Right lobe of liver (tissue), 4 donors: ENCODE results near the gene TNFAIP8.

ENCODE experiments used
- POLR2A ChIP-seq: fragments of 450-650 bp; IDR thresholded peaks from one replicate; pipeline ENCODE4 v1.6.1; 2017; ENCODE audit warnings: antibody characterized with exemption, mild to moderate bottlenecking
- TF ChIP-seq, protein P1 (sequence below), 4 donors: fragments of 200-600 bp in 3 of 4; fragments of 450-650 bp in 1 of 4; IDR thresholded peaks; one replicate each; pipeline versions ENCODE4 v1.5.1 to v1.8.0; 2016 to 2022; ENCODE audit warnings: antibody characterized with exemption in 4 of 4, mild to moderate bottlenecking in 2 of 4
- donor health status: DM: no; HTN: no; CAD: no.
- donor health status: DM: no; HTN: no; CAD: no.
- donor health status: DM: no; HTN: yes; CAD: no.

DNA sequence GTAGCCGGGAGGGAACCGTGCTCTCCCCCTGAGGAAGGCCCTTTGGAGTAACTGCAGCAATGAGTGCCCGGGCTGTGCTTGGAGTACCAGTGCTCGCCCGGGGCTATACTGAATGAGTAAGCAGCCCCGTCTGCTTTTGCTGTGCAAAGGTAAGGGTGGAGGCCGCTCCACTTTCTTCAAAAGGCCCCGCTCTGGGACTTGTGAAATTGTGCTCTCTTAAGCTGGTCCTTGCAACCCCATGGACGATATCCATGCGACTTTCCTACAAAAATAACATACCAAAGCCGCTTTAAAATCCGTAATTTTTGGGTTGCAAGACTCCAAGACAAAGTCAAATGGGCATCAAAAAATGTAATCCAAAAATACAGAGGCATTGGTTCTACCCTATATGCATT lies 578 bp upstream of the TNFAIP8 start:
- TF ChIP-seq, protein P1, sequence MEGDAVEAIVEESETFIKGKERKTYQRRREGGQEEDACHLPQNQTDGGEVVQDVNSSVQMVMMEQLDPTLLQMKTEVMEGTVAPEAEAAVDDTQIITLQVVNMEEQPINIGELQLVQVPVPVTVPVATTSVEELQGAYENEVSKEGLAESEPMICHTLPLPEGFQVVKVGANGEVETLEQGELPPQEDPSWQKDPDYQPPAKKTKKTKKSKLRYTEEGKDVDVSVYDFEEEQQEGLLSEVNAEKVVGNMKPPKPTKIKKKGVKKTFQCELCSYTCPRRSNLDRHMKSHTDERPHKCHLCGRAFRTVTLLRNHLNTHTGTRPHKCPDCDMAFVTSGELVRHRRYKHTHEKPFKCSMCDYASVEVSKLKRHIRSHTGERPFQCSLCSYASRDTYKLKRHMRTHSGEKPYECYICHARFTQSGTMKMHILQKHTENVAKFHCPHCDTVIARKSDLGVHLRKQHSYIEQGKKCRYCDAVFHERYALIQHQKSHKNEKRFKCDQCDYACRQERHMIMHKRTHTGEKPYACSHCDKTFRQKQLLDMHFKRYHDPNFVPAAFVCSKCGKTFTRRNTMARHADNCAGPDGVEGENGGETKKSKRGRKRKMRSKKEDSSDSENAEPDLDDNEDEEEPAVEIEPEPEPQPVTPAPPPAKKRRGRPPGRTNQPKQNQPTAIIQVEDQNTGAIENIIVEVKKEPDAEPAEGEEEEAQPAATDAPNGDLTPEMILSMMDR (IDR thresholded peaks at IDR 0.05) = no peak
- TF ChIP-seq POLR2A = no peak
